ACHN (cell line): ENCODE results near the gene MRPL46.
"Not testable (repeated sequence)": the region's sequence is repeated elsewhere in the genome, so short reads cannot be mapped to it uniquely, and the experiment has no call there.

Source experiments
- DNase-seq: peaks from one replicate; pipeline ENCODE4 v3.0.0-alpha.2; 2015
- in situ Hi-C: cut with HindIII; loops from 2 replicates; pipeline ENCODE4 v1.10.0; 2017; ENCODE audit warnings: low sequenced_read_pairs, low pct_ligation_motif_present, low pct_unique_long_range_greater_than_20kb

The MRPL46 gene

GRCh38 chr15:88454236-88454635 lies 13.0 kb downstream of the MRPL46 start:
- in situ Hi-C loops, result no loop called here
- no peak for DNase-seq

DNA sequence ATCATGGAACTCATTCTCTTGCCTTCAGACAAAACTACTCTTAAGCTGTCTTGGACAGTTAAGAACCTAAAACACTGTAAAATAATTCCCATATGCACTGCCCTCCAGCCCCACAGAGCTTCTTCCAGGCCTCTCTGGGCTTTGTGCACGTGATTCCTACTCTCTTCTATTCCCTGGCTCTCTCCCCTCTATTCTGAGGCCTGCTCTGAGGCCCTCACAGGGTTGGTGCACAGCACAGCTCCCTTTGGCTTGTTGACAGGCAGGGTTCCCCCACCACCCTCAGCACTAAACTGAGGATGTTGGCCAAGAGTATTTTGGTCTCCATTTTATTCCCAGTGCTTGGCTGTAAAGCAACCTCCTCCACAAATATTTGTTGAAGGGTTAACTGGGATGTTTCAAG lies 13.5 kb downstream of the MRPL46 start:
- no peak for DNase-seq
- in situ Hi-C loops, result no loop called here

DNA sequence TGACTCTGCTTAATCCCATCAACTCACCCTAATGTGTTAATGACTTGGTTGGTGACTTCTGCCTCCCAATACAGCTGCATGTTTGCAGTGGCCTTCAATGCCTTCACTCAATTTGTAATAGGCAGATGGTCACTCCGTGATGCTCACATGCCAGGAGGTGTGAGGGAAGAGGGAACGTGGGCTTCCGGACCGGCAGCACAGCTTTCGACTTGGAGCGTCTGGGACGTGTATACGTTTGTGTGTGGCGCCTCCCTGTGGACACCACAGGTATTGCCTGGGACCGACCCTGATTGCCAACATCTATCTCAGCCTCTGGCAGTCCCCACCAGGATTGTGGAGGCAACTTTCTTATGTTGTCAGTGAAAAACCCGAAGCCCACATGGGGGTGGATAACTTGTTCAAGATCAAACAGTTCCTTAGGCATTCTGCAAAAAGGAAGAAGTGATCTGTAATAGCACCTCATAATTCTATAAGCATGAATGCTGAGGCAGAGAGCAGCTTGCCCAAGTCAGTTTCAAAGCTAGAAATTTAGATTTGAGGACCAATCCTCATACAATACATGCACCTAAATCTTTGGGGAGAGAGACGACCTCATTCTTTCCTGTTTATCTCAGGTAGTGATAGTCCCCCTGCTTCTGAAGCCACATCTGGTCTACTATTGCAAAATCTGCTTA lies 16.9 kb downstream of the MRPL46 start:
- peak; percentile 62 for DNase-seq
- in situ Hi-C loops, result no loop called here

- no peak for DNase-seq
- in situ Hi-C loops, result no loop called here
These were observed 17.6 kb downstream of the MRPL46 start for GRCh38 chr15:88449581-88449980.

- in situ Hi-C loops, result no loop called here
- no peak for DNase-seq
These were observed 18.2 kb downstream of the MRPL46 start for GRCh38 chr15:88448991-88449461.

- in situ Hi-C loops, result no loop called here
- DNase-seq, result no peak
These were observed 19.4 kb downstream of the MRPL46 start for GRCh38 chr15:88447741-88448140.

DNA sequence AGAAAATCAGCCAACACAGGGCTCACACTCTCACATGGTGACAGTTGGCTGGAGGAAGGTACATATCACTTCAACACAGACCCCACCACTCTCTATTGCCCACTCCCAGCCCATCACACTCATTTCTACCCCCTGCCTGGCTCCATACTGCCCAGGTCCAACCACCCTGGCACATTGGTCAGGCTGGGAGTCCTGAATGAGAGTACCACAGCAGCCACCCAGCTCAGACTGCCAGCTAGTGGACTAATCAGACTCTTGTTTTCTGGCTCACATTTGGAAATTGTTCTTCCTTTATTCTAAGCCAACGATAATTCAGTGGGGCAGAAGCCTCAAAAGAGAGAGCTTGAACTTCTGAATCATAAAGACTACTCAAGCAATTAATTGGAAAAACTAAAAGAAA lies 20.0 kb downstream of the MRPL46 start:
- DNase-seq, result no peak
- in situ Hi-C loops, result no loop called here

DNA sequence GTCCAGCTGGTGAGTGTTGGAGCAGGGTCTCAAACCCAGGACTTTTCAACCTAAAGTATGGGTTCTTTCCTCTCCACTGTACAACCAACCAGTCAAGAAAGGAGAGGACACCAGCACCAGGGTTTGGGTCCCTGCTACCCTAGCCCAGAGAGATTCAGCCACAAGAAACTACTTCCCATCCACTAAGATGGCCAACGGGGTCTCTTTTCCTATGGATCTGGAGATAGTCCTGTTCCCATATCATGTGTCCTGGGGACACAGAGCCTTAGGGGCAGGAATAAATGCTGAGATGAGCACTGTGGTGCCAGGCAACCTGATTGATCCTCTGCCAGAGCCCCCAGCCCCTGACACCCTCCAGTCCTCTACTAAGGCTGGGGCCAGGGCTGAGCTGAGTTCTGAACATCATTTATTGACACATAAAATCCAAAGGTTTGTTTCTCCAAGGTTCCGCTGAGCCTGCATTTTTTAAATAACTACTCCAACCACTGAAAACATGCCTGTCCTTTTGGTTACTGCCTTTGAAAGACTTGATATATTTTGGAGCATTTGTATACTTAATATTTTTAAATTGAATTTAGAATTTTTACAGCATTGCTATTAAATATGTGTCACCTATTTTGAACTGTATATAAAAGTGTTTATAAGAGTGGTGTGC lies 26.0 kb downstream of the MRPL46 start:
- in situ Hi-C loops, result no loop called here

GRCh38 chr15:88440021-88440420 lies 27.2 kb downstream of the MRPL46 start:
- in situ Hi-C loops, result no loop called here
- peak; percentile 23 for DNase-seq

More for the DNA sequence above, 26.0 kb downstream of the MRPL46 start:
- DNase-seq, result no peak

DNA sequence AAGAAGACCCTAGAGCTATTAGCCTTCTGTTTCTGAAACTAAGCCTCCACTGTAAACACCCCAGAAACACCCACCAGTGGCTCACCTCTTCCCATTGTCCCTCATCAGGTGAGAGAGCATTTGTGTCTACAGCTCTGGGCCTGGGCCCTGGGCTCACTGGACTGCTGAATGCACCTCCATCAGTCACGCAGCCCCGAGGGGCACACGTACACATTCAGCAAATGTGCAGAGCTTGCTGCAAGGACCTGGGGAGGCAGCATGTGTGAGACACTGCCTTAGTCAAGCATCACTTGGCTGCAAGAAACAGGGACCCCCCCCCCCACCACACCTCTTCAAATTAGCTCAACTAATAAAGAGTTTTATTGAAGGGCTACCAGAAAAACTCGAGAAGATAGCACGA lies 29.0 kb downstream of the MRPL46 start:
- no peak for DNase-seq
- in situ Hi-C loops, result no loop called here

- in situ Hi-C loops, DNase-seq: not testable (repeated sequence)
These were observed 33.1 kb downstream of the MRPL46 start for GRCh38 chr15:88434106-88434505.

DNA sequence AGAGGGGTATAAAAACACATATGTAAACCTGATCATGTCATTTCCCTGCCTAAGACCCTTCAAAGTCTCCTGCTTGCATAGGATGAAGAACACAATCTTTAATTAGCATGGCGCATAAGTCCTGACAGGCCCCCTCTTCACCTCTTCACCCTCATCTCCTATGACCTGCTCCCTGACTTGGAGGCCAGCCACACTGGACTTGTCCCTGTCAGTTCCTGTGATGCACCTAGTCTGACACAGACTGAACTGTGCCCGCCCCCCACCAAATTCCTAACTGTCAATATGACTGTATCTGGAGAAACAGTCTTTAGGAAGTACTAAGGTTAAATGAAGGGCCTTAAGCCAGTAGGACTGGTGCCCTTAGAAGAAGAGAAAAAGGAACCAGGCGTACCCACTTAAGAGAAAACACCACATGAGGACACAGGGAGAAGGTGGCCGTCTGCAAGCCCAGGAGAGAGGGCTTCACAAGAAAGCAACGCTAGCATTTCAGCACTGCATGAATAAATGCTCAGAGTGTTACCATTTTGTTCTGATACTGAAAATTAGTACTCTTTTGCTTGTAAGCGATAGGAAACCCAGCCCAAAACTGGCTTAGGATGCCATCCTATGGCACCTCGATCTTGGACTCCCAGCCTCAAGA lies 34.0 kb downstream of the MRPL46 start:
- in situ Hi-C loops, result no loop called here
- no peak for DNase-seq

DNA sequence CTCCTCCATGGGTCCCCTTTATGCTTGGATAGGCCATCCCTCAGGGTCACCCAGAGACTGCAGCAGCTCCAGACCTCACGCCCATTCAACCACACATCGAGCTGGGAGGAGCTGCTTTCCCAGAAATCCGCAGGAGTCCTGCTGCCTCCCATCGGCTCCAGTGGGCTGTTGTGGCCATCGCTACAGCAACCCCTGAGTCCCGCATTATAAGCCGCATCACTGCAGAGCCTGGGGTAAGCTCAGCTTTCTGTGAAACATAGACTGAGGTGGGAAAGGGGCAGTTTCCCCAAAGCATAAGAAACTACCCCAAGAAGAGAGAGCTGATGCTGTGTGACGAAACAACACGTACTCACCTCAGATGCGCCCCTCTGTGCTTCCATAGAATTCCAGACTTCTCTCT lies 35.7 kb downstream of the MRPL46 start:
- in situ Hi-C loops, result no loop called here
- no peak for DNase-seq

- in situ Hi-C loops, result no loop called here
- DNase-seq, result no peak
These were observed 37.1 kb downstream of the MRPL46 start for GRCh38 chr15:88430051-88430450.

DNA sequence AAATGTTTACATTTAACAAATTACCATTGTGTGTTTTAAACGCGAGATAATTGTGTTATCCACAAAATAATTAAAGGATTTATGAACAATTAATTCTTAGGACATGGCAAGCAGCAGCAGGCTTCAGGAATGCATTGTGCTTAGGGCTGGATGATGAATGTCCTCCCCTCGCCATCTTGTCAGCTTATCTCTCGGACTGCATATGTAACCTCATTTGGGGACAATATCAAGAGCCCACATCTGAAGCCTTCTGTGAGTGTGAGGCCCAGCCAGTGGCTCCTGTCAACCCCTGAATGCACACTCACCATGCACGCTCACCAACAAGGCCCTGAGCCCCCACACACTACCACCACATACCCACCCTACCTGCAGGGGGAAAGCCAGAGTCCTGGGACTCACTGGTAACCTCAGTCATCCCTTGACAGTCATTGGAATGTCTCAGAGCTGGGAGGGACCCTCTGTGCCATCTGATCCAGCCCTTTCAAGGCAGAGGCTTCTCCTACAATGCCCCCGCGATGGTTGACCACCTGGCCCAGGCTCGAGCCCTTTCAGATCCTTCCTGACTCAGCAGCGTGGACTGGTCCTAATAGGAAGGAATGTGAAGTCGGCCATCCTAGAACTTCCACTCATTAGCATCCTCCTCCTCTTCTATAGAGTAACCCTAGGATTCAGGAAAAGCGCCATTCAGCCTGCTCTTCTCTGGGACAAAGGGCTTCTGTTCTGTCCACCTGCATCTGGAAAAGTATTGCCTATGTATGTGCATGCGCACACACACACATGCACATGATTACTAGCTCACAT lies 38.2 kb downstream of the MRPL46 start:
- in situ Hi-C loops, result no loop called here
- DNase-seq, result no peak

DNA sequence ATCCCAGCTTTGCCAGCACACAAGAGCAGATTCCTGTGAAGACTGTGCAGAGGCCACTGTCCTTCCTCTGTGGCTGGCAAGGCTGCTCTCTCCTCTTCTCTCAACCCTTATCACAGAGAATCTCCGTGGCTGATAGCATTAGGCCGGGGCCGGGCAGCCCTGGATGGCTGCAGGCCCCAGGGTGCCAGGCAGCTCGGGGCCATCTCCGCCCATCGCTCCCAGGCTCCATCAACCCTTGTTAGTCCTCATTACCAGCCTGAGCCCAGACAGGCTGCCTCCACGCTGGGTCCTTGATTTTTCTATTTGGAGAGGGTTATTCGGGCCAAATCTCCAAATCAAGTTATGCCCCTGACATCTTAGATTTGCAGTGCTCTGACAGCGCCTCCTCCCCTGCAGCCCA lies 39.1 kb downstream of the MRPL46 start:
- DNase-seq, result no peak
- in situ Hi-C loops, result no loop called here

- no peak for DNase-seq
- in situ Hi-C loops, result no loop called here
These were observed 40.9 kb downstream of the MRPL46 start for GRCh38 chr15:88426304-88426703.

DNA sequence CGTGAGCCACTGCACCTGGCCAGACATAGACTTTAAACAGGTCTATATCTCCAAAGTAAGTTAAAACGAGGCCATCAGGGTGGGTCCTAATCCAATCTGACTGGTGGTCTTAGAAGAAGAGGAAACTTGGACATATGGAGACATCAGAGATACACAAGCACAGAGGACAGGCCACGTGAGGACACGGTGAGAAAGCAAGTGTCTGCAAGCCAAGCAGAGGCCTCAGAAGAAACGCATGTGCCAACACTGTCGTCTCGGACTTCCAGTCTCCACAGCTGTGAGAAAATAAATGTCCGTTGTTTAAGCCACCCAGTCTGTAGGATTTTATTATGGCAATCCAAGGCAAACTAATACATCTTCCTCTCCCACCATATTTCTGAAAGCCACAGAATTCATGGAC lies 43.9 kb downstream of the MRPL46 start:
- in situ Hi-C loops, result no loop called here
- no peak for DNase-seq

- DNase-seq, result no peak
- in situ Hi-C loops, result no loop called here
These were observed 47.4 kb downstream of the MRPL46 start for GRCh38 chr15:88419830-88420229.
